Measurements from ENCODE around the gene NR3C1. TPM values are rescaled to one million over a fixed set of nuclear protein-coding genes. Genes with fewer than 3 reads are reported as not detected.
A peak's percentile ranks its signal among the peaks of the same experiment; 100 is the strongest.

Gene NR3C1
- total RNA-seq, 1 donor from 2014 or later: 56.1 TPM

- no peak for ATAC-seq
Observed at GRCh38 chr5:143261748-143262392, 141.6 kb downstream of the NR3C1 start.

GRCh38 chr5:143259254-143259605 lies 144.3 kb downstream of the NR3C1 start:
- DNase-seq (ENCODE audit: missing footprints) (no peak), ATAC-seq (no peak)
- intact Hi-C loops (cut with DNase I): no loop called here

More at GRCh38 chr5:143261748-143262392, 141.6 kb downstream of the NR3C1 start:
- DNase-seq (ENCODE audit: missing footprints): no peak
- intact Hi-C loops (cut with DNase I): no loop called here

- ATAC-seq (no peak), DNase-seq (ENCODE audit: missing footprints) (no peak)
- intact Hi-C loops (cut with DNase I): no loop called here
Observed at GRCh38 chr5:143258559-143259253, 144.8 kb downstream of the NR3C1 start.

GRCh38 chr5:143254819-143255218 lies 148.7 kb downstream of the NR3C1 start:
- ATAC-seq (no peak), DNase-seq (ENCODE audit: missing footprints) (no peak)
- intact Hi-C loops (cut with DNase I): no loop called here

- ATAC-seq (no peak), DNase-seq (ENCODE audit: missing footprints) (no peak)
- intact Hi-C loops (cut with DNase I): no loop called here
Observed at GRCh38 chr5:143251946-143252345, 151.5 kb downstream of the NR3C1 start.

GRCh38 chr5:143251190-143251589 lies 152.3 kb downstream of the NR3C1 start:
- intact Hi-C loops (cut with DNase I): no loop called here
- no peak for ATAC-seq
- no peak for DNase-seq (ENCODE audit: missing footprints)

- ATAC-seq: no peak
- intact Hi-C loops (cut with DNase I): no loop called here
- DNase-seq (ENCODE audit: missing footprints): no peak
Observed at GRCh38 chr5:143249851-143250250, 153.6 kb downstream of the NR3C1 start.

GRCh38 chr5:143248822-143249579 lies 154.5 kb downstream of the NR3C1 start:
- peak; percentile 51 for ATAC-seq
- intact Hi-C loops (cut with DNase I): no loop called here
- no peak for DNase-seq (ENCODE audit: missing footprints)

- DNase-seq (ENCODE audit: missing footprints) (no peak), ATAC-seq (no peak)
- intact Hi-C loops (cut with DNase I): no loop called here
Observed at GRCh38 chr5:143248391-143248790, 155.1 kb downstream of the NR3C1 start.

GRCh38 chr5:143247134-143247815 lies 156.2 kb downstream of the NR3C1 start:
- intact Hi-C loops (cut with DNase I): no loop called here
- ATAC-seq: no peak

GRCh38 chr5:143245929-143246561 lies 157.4 kb downstream of the NR3C1 start:
- no peak for ATAC-seq
- no peak for DNase-seq (ENCODE audit: missing footprints)

More at GRCh38 chr5:143247134-143247815, 156.2 kb downstream of the NR3C1 start:
- no peak for DNase-seq (ENCODE audit: missing footprints)

GRCh38 chr5:143244990-143245389 lies 158.5 kb downstream of the NR3C1 start:
- ATAC-seq: no peak
- intact Hi-C loops (cut with DNase I): no loop called here

More at GRCh38 chr5:143245929-143246561, 157.4 kb downstream of the NR3C1 start:
- intact Hi-C loops (cut with DNase I): no loop called here

GRCh38 chr5:143244000-143244736 lies 159.3 kb downstream of the NR3C1 start:
- ATAC-seq (peak; percentile 86), DNase-seq (ENCODE audit: missing footprints) (no peak)
- intact Hi-C loops (cut with DNase I): no loop called here

More at GRCh38 chr5:143244990-143245389, 158.5 kb downstream of the NR3C1 start:
- DNase-seq (ENCODE audit: missing footprints): no peak

- intact Hi-C loops (cut with DNase I): no loop called here
- ATAC-seq (no peak), DNase-seq (ENCODE audit: missing footprints) (no peak)
Observed at GRCh38 chr5:143243103-143243502, 160.4 kb downstream of the NR3C1 start.

- DNase-seq (ENCODE audit: missing footprints) (no peak), ATAC-seq (no peak)
- intact Hi-C loops (cut with DNase I): no loop called here
Observed at GRCh38 chr5:143241892-143242291, 161.6 kb downstream of the NR3C1 start.

- ATAC-seq (no peak), DNase-seq (ENCODE audit: missing footprints) (no peak)
- intact Hi-C loops (cut with DNase I): no loop called here
Observed at GRCh38 chr5:143239882-143240518, 163.5 kb downstream of the NR3C1 start.

GRCh38 chr5:143238620-143239019 lies 164.9 kb downstream of the NR3C1 start:
- intact Hi-C loops (cut with DNase I): no loop called here
- ATAC-seq (no peak), DNase-seq (ENCODE audit: missing footprints) (no peak)

GRCh38 chr5:143237664-143238063 lies 165.8 kb downstream of the NR3C1 start:
- DNase-seq (ENCODE audit: missing footprints): no peak
- intact Hi-C loops (cut with DNase I): no loop called here
- ATAC-seq: no peak

Measured in Right ventricle myocardium inferior (tissue), 1 donor.